GM19099 (cell line): ENCODE measurements around the gene SEPTIN1.
A peak's percentile ranks its signal among the peaks of the same experiment; 100 is the strongest.

Experiments used
- POLR2A ChIP-seq: IDR thresholded peaks from 3 replicates; pipeline ENCODE4 v1.6.1; 2011; ENCODE audit warnings: low read depth; ENCODE audit not compliant: insufficient read length; ENCODE audit errors: extremely low read depth

The SEPTIN1 gene

GRCh38 chr16:30350134-30350871 lies 32.1 kb downstream of the SEPTIN1 start:
- no peak for TF ChIP-seq POLR2A

- TF ChIP-seq POLR2A = peak; percentile 8
These were observed 32.7 kb downstream of the SEPTIN1 start for GRCh38 chr16:30349675-30350074.

GRCh38 chr16:30348929-30349328 lies 33.4 kb downstream of the SEPTIN1 start:
- no peak for TF ChIP-seq POLR2A

- TF ChIP-seq POLR2A = no peak
These were observed 34.2 kb downstream of the SEPTIN1 start for GRCh38 chr16:30348113-30348512.

- no peak for TF ChIP-seq POLR2A
These were observed 36.1 kb downstream of the SEPTIN1 start for GRCh38 chr16:30346286-30346685.

- TF ChIP-seq POLR2A = no peak
These were observed 39.4 kb downstream of the SEPTIN1 start for GRCh38 chr16:30342751-30343490.

- no peak for TF ChIP-seq POLR2A
These were observed 41.7 kb downstream of the SEPTIN1 start for GRCh38 chr16:30340621-30341020.

GRCh38 chr16:30335598-30336474 lies 46.5 kb downstream of the SEPTIN1 start:
- TF ChIP-seq POLR2A = no peak

GRCh38 chr16:30335028-30335597 lies 47.2 kb downstream of the SEPTIN1 start:
- TF ChIP-seq POLR2A = peak; percentile 73
